Astrocyte (in vitro differentiated cells and primary cell): ENCODE measurements around the gene LAMTOR3.

ENCODE experiments used
- CTCF ChIP-seq: IDR thresholded peaks from 2 replicates; pipeline ENCODE4 v1.5.1; 2011; ENCODE audit warnings: low read depth, mild to moderate bottlenecking, inconsistent platforms, low read length, moderate library complexity; ENCODE audit not compliant: insufficient read depth
- EZH2 ChIP-seq: IDR thresholded peaks from 2 replicates; pipeline ENCODE4 v1.6.1; 2012; ENCODE audit warnings: mild to moderate bottlenecking, low read length, inconsistent platforms; ENCODE audit not compliant: insufficient read depth

DNA sequence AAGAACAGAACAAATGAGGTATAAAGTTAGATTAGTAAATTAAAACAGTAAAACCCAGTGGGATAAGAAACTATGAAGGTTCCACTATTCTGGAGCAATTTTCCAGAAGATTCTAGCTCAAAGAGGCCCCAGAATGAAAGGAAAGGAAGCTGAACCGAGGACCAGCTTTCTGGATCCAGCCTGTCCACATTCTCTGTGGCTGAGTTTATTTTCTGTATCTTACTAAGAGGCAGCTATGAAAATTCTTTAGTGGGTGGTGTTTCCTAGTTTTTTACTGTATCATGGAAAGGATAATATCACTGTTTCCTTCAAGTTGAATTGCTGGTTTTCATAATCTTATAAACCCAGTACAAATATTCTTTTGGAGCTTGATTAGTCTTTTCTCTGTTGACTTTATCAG lies 65.8 kb downstream of the LAMTOR3 start:
- no peak for TF ChIP-seq CTCF
- no peak for TF ChIP-seq EZH2
